Skin epidermis (tissue), 12 donors: ENCODE data around the gene IL26.
"Not testable (repeated sequence)": the region's sequence is repeated elsewhere in the genome, so short reads cannot be mapped to it uniquely, and the experiment has no call there.

Experiments used
- H3K27ac ChIP-seq, 21 experiments: fragments of 200-600 bp; sonication (generic) in 11 of 21; one replicate each; pipeline ENCODE4 v1.5.0; 2020; ENCODE audit warnings: mild to moderate bottlenecking in 3 of 21, inconsistent platforms in 2 of 21, moderate library complexity in 2 of 21
- H3K4me3 ChIP-seq, 7 experiments: fragments of 200-600 bp; sonication (generic) in 2 of 7; one replicate each; pipeline ENCODE4 v1.5.0; 2020; ENCODE audit warnings: inconsistent platforms in 2 of 7, mild to moderate bottlenecking in 2 of 7, moderate library complexity in 1 of 7

Gene IL26

GRCh38 chr12:68242777-68243176 is 17.2 kb upstream of the IL26 start:
- H3K4me3 ChIP-seq = no peak overlapping the region
- H3K27ac ChIP-seq = no peak overlapping the region

GRCh38 chr12:68240975-68241374 is 15.4 kb upstream of the IL26 start:
- Histone ChIP-seq H3K27ac (peak overlapping the region in 12 of 21 experiments; percentile 7 to 83 (median 46)), H3K4me3 (no peak overlapping the region)

DNA sequence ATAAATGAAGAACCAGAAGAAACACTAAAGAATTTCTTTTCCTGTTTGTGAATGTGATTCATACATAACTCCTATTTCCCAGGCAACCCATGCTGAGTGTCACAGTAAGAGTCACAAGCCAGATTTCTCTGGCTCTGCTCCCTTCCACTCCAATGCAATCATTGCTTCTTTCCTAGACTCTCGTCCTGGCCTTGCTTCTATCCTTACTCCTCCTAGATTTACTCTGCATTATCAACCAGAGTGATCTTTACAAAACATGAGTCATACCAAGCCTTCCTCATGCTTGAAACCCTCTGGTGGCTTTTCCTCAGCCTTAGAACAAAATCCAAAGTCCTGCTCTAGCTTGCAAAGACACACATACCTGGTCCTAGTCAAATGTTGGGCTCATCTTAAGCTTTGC is 14.5 kb upstream of the IL26 start:
- H3K27ac ChIP-seq = peak overlapping the region in 9 of 21 experiments; percentile 6 to 83 (median 20)
- no peak overlapping the region for H3K4me3 ChIP-seq

- no peak overlapping the region for H3K4me3 ChIP-seq
- peak overlapping the region in 3 of 21 experiments; percentile 6 to 20 (median 11) for H3K27ac ChIP-seq
Observed at GRCh38 chr12:68239309-68239982, 13.8 kb upstream of the IL26 start.

GRCh38 chr12:68237619-68238018 is 12.0 kb upstream of the IL26 start:
- no peak overlapping the region for H3K27ac ChIP-seq
- no peak overlapping the region for H3K4me3 ChIP-seq

- Histone ChIP-seq H3K4me3 (peak overlapping the region in 4 of 7 experiments; percentile 16 to 28 (median 24)), H3K27ac (peak overlapping the region in 8 of 21 experiments; percentile 5 to 74 (median 29))
Observed at GRCh38 chr12:68237078-68237477, 11.5 kb upstream of the IL26 start.

DNA sequence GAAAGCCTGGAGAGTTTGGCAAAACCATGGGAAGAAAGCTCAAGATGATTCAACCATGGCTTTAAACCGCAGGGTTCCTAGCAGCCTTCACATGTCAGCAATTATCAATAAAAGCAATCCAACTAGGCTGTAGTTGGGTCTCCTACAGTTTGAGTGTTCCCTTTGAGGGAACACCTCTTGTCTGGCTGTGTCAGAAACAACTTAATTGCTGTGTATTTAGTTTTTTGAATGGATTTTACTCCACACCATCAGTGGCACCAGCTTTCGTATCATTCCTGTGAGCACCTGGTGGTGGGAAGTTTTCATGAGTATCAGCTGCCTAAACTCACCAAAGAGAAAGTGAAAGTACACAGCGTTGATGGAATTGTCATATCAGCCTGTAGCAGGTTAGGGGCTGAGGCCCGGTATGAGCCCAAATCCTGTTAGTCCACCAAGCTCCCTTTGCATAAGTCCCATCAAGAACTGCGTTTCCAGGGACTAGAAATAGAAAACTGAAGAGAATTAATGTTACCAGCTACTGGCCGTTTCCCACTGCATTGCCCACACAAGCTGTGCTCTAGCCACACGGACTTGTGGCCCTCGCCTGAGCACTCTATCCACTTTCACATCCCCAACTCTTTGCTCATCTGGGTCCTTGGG is 10.9 kb upstream of the IL26 start:
- H3K27ac ChIP-seq = peak overlapping the region in 8 of 21 experiments; percentile 5 to 74 (median 29)
- H3K4me3 ChIP-seq = peak overlapping the region in 5 of 7 experiments; percentile 2 to 28 (median 22)

GRCh38 chr12:68235576-68235975 is 10.0 kb upstream of the IL26 start:
- H3K27ac ChIP-seq = no peak overlapping the region
- H3K4me3 ChIP-seq = no peak overlapping the region

DNA sequence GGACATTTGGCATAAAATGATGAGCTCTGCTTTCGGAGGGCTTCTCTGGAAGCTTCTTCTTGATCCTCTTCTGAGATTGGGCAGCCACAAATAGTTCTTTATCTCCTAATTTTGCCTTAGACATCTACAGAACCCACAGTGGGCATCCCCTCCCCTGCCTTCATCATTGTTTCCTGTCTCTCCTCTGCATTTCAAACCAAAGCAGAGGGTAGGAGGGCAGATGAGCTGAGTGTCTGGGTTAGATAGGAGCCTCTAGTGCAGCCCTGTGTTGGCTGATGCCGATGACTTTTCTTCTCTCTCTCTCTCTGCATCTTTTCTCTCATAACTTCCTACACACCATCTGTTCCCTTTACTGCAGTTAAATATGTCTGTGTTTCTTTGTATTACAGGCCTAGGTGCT is 8.5 kb upstream of the IL26 start:
- Histone ChIP-seq H3K4me3 (no peak overlapping the region), H3K27ac (no peak overlapping the region)

DNA sequence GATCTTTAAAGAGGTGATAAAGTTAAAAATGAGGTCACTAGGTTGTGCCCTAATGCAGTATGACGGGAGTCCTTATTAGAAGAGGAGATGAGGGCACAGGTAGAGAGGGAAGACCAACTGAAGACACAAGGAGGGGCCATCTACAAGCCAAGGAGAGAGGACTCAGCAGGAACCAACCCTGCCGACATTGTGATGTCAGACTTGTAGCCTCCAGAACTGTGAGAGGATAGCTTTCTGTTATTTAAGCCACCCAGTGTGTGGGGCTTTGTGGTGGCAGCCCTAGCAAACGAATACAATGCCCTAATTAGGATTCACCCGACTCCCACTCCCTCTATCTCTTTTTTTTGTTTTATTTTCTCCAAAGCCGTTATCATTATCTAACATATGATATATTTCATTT is 7.9 kb upstream of the IL26 start:
- Histone ChIP-seq H3K27ac (no peak overlapping the region), H3K4me3 (no peak overlapping the region)

- no peak overlapping the region for H3K27ac ChIP-seq
Observed at GRCh38 chr12:68231691-68232090, 6.1 kb upstream of the IL26 start.

GRCh38 chr12:68231229-68231628 is 5.6 kb upstream of the IL26 start:
- H3K27ac ChIP-seq = no peak overlapping the region
- H3K4me3 ChIP-seq = no peak overlapping the region

More at GRCh38 chr12:68231691-68232090, 6.1 kb upstream of the IL26 start:
- H3K4me3 ChIP-seq = no peak overlapping the region

GRCh38 chr12:68229956-68230355 is 4.3 kb upstream of the IL26 start:
- no peak overlapping the region for H3K4me3 ChIP-seq

GRCh38 chr12:68227356-68227755 is 1.7 kb upstream of the IL26 start:
- no peak overlapping the region for H3K4me3 ChIP-seq
- no peak overlapping the region for H3K27ac ChIP-seq

More at GRCh38 chr12:68229956-68230355, 4.3 kb upstream of the IL26 start:
- no peak overlapping the region for H3K27ac ChIP-seq

GRCh38 chr12:68224613-68225285 is 861 bp downstream of the IL26 start:
- H3K4me3 ChIP-seq = no peak overlapping the region
- no peak overlapping the region for H3K27ac ChIP-seq

GRCh38 chr12:68223067-68223747 is 2.4 kb downstream of the IL26 start:
- H3K27ac ChIP-seq = no peak overlapping the region
- no peak overlapping the region for H3K4me3 ChIP-seq

- Histone ChIP-seq H3K27ac (no peak overlapping the region), H3K4me3 (no peak overlapping the region)
Observed at GRCh38 chr12:68222326-68222725, 3.3 kb downstream of the IL26 start.

GRCh38 chr12:68221497-68221896 is 4.1 kb downstream of the IL26 start:
- H3K27ac ChIP-seq = no peak overlapping the region

DNA sequence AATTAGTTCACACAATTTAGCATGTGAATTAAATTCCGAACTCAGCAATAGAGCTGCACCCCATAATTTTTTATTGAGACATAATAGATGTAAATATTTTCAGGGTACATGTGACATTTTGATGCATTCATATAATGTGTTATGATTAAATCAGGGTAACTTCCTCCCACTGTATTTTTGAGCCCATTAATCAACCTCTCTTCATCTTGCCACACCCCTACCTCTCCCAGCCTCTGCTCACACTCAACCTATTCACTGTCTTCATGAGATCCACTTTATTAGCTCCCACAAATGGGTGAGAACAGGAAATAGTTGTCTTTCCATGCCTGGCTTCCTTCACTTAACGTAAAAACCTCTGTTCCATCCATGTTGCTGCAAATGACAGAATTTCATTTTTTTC is 14.7 kb downstream of the IL26 start:
- no peak overlapping the region for H3K4me3 ChIP-seq
- H3K27ac ChIP-seq = no peak overlapping the region

More at GRCh38 chr12:68221497-68221896, 4.1 kb downstream of the IL26 start:
- no peak overlapping the region for H3K4me3 ChIP-seq

- not testable (repeated sequence) for H3K27ac ChIP-seq, H3K4me3 ChIP-seq
Observed at GRCh38 chr12:68209048-68209728, 16.4 kb downstream of the IL26 start.
